K562 (cell line): Measurements from ENCODE around the gene SEC61A1. TPM values are rescaled to one million over a fixed set of nuclear protein-coding genes. Genes with fewer than 3 reads are reported as not detected.

Experiments
- ATAC-seq: fragments of 200-7000 bp; cut with Tn5 transposase; 3 replicates; pipeline ENCODE4 v1.9.1; 2020; ENCODE audit warnings: moderate library complexity
- BruUV-seq: library from RNA; stranded (reverse); fragments of 400-500 nt; replicated peaks from 2 replicates; lab custom pipeline; 2021; lab: Mats Ljungman, UMichigan
- CTCF ChIA-PET: fragments of 300-600 bp; formaldehyde crosslinking; extraction: SDS; loops from one replicate; lab custom pipeline; 2021; ENCODE audit warnings: low intra/inter-chr PET ratio; lab: Yijun Ruan, JAX
- POLR2A ChIA-PET: fragments of 300-600, 350-650 bp; sonication (Branson Sonifier 250); formaldehyde crosslinking; extraction: SDS; loops from one replicate; lab custom pipeline; 2021; ENCODE audit warnings: antibody characterized with exemption, inconsistent platforms; lab: Yijun Ruan, JAX
- DNase-seq, 4 experiments: peaks; one replicate each; pipeline versions ENCODE4 v3.0.0 to v3.0.0-alpha.2; 2011 to 2018; ENCODE audit warnings: low spot score in 3 of 4, mixed read lengths in 3 of 4; ENCODE audit errors: extremely low read depth in 1 of 4
- FAIRE-seq: peaks from 2 replicates; lab custom pipeline; 2011; peaks lifted over from hg19 to GRCh38; lab: Jason Lieb, UNC
- H2AFZ ChIP-seq: 2 replicates; pipeline ENCODE4 v1.6.0; 2011; ENCODE audit warnings: low read depth, low read length, control low read depth, inconsistent platforms
- H3K27ac ChIP-seq: fragments of 200-600 bp; 3 replicates; pipeline ENCODE4 v1.8.0; 2011; ENCODE audit warnings: low read depth, mild to moderate bottlenecking, control low read depth, inconsistent platforms, low read length, moderate library complexity, mixed read lengths; ENCODE audit errors: extremely low read depth
- H3K27me3 ChIP-seq, 2 experiments: fragments of 300-600 bp in 1 of 2; 2 replicates in 1 of 2; 3 replicates in 1 of 2; pipeline versions ENCODE4 v1.6.0 to v1.8.0; 2011; ENCODE audit warnings: inconsistent platforms in 2 of 2, low read length in 2 of 2, mild to moderate bottlenecking in 1 of 2, mixed read lengths in 1 of 2, moderate library complexity in 1 of 2; ENCODE audit not compliant: control insufficient read depth in 2 of 2, insufficient read depth in 2 of 2
- H3K36me3 ChIP-seq: fragments of 300-600 bp; 3 replicates; pipeline ENCODE4 v1.8.0; 2011; ENCODE audit warnings: mild to moderate bottlenecking, low read length, inconsistent platforms; ENCODE audit not compliant: control insufficient read depth, insufficient read depth
- H3K4me1 ChIP-seq, 2 experiments: fragments of 200-600 bp in 1 of 2; replicated peaks in 1 of 2; 2 replicates in 1 of 2; 3 replicates in 1 of 2; pipeline versions ENCODE4 v1.5.1 to v1.8.0; 2011; ENCODE audit warnings: inconsistent platforms in 2 of 2, low read length in 2 of 2, mild to moderate bottlenecking in 1 of 2, mixed read lengths in 1 of 2, moderate library complexity in 1 of 2; ENCODE audit not compliant: control insufficient read depth in 2 of 2, insufficient read depth in 2 of 2
- H3K4me2 ChIP-seq: 2 replicates; pipeline ENCODE4 v1.6.1; 2011; ENCODE audit warnings: low read length, control low read depth, inconsistent platforms, mixed read lengths; ENCODE audit not compliant: insufficient read depth
- H3K4me3 ChIP-seq: fragments of 200-600 bp; sonication (generic), shearing (Covaris generic); 2 replicates; pipeline ENCODE4 v1.5.1; 2016; ENCODE audit warnings: control low read depth, inconsistent platforms
- H3K79me2 ChIP-seq: fragments of 200-600 bp; 3 replicates; pipeline ENCODE4 v1.8.0; 2011; ENCODE audit warnings: low read length, inconsistent platforms; ENCODE audit not compliant: control insufficient read depth, insufficient read depth
- H3K9ac ChIP-seq, 2 experiments: 2 replicates each; pipeline versions ENCODE4 v1.6.0 to v1.6.1; 2011; ENCODE audit warnings: low read depth in 2 of 2, low read length in 2 of 2, control low read depth in 1 of 2, inconsistent platforms in 1 of 2, mild to moderate bottlenecking in 1 of 2, mixed read lengths in 1 of 2; ENCODE audit not compliant: insufficient read depth in 1 of 2
- H3K9me1 ChIP-seq: one replicate; pipeline ENCODE4 v1.6.0; 2011; ENCODE audit warnings: inconsistent platforms, mild to moderate bottlenecking, low read length, moderate library complexity; ENCODE audit not compliant: control insufficient read depth, insufficient read depth
- H3K9me3 ChIP-seq: replicated peaks from 2 replicates; pipeline ENCODE4 v1.5.1; 2011; ENCODE audit warnings: low read depth, low read length, inconsistent platforms; ENCODE audit not compliant: control insufficient read depth, insufficient read depth
- H4K20me1 ChIP-seq: replicated peaks from 2 replicates; pipeline ENCODE4 v1.6.1; 2011; ENCODE audit warnings: low read length, inconsistent platforms, mixed read lengths; ENCODE audit not compliant: control insufficient read depth, insufficient read depth
- PHB2 ChIP-seq: fragments of 450-650 bp; IDR thresholded peaks from 2 replicates; pipeline ENCODE4 v1.6.1; 2017; ENCODE audit warnings: low read depth
- RBM39 ChIP-seq: fragments of 200-400 bp; formaldehyde crosslinking; optimal IDR thresholded peaks from 2 replicates; pipeline ENCODE3; 2018; ENCODE audit warnings: low read depth, low read length
- WGBS: fragments of 100-300 bp; shearing (Covaris generic); methylation state at CpG from one replicate; pipeline ENCODE4 v1.1.6; 2016; ENCODE audit warnings: low coverage, mixed read lengths; ENCODE audit not compliant: insufficient coverage; ENCODE audit errors: missing lambda C conversion rate; 5-methylcytosine and 5-hydroxymethylcytosine counted together
- in situ Hi-C: fragments of 300-500 bp; cut with MboI; formaldehyde crosslinking; loops from 4 replicates; pipeline ENCODE4 v1.15.0; 2018; ENCODE audit warnings: inconsistent platforms, mixed read lengths
- intact Hi-C: fragments of 100-400 bp; cut with micrococcal nuclease; formaldehyde crosslinking; loops from 2 replicates; pipeline ENCODE4 v1.14.2; 2022
- polyA plus RNA-seq, 8 experiments: library from polyadenylated mRNA; depleted of rRNA in 4 of 8; stranded (reverse) in 5 of 8; unstranded in 3 of 8; fragments of >200 nt; fragmentation: Nextera tagmentation in 2 of 8; fragmentation: Illumina TruSeq in 1 of 8; extraction: Ambion mirVana in 2 of 8; extraction: Trizol in 1 of 8; gene quantifications; 2 replicates each; pipeline versions ENCODE4 v1.2.1 to v1.2.3, GENCODE V29; 2011 to 2014; ENCODE audit warnings: inconsistent platforms in 1 of 8, missing spikeins in 1 of 8
- total RNA-seq, 7 experiments: library from RNA; depleted of rRNA in 6 of 7; stranded (reverse); fragments of >200 nt in 6 of 7; fragmentation: Illumina TruSeq in 2 of 7; extraction: Trizol in 2 of 7; gene quantifications; 2 replicates each; pipeline versions ENCODE4 v1.2.1 to v1.2.3, GENCODE V29; 2011 to 2021; ENCODE audit warnings: low replicate concordance in 1 of 7
- TF ChIP-seq, protein P1 (sequence below): fragments of 200-800 bp; sonication (Bioruptor generic); IDR thresholded peaks from 2 replicates; pipeline ENCODE4 v1.6.1; 2017; ENCODE audit warnings: missing genetic modification characterization, missing compliant biosample characterization
- TF ChIP-seq, protein P2 (sequence below), 3 experiments: fragments of 200-800 bp in 1 of 3; fragments of 250-450 bp in 1 of 3; fragments of 450-650 bp in 1 of 3; sonication (Bioruptor Pico) in 1 of 3; sonication (Bioruptor generic) in 1 of 3; formaldehyde crosslinking in 1 of 3; IDR thresholded peaks; 2 replicates each; pipeline versions ENCODE4 v1.6.1 to v1.8.0; 2016 to 2022; ENCODE audit warnings: mild to moderate bottlenecking in 2 of 3, missing genetic modification characterization in 2 of 3, missing compliant biosample characterization in 1 of 3, moderate library complexity in 1 of 3

The SEC61A1 gene
- total and polyA plus RNA-seq, 9 of the 15 experiments (the other 6 are each of a cell fraction or from before 2014, with no cell fraction given): 1.9 to 140 (median 79.1) TPM

DNA sequence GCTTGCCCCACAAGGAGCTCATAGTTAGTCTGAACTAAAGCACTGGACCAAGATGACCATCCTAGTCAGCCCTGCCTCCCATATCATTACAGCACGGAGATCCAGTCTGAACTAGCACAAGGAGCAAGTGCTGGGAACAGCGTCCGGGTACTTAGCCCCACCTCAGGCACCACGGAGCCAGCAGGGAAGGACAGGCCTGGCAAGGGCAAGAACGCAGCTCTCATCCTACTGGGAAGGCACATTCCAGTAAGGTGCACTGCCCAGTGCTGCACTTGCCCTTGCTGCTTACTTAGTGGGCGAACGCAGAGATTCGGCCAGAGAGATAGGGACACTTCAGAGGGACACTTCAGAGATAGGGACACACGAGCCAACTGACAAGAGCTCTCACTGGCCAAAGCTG is 27.6 kb downstream of the SEC61A1 start:
- Histone ChIP-seq H3K4me2 (no peak overlapping the region), H4K20me1 (no peaks in the 10 kb centered on the region), H3K36me3 (peaks cover 70% of the 10 kb centered on the region), H3K27me3 (no peaks in the 10 kb centered on the region), H3K9me1 (peaks cover 3% of the 10 kb centered on the region), H3K9me3 (no peaks in the 10 kb centered on the region), H3K4me3 (no peak overlapping the region), H2AFZ (no peak overlapping the region), H3K79me2 (peaks cover 30% of the 10 kb centered on the region; the same call in 2 of the 3 replicates), H3K27ac (peak overlapping the region; percentile 64; the same call in 1 of the 3 replicates), H3K9ac (no peak overlapping the region), H3K4me1 (peaks cover 40 to 60% of the 10 kb centered on the region in 2 experiments)
- ChIA-PET POLR2A (interaction anchor here (1.0 kb wide), 2 partner anchors 11 to 27 kb away, joined by 5 read pairs; no protein-coding TSS in a partner anchor), CTCF (no interaction called here)
- DNase-seq (no peak), ATAC-seq (no peak), FAIRE-seq (no peak)
- in situ Hi-C loops (no loop called here), intact Hi-C loops (loop anchor here (10.0 kb wide), 1 partner anchor 415 kb away; the partner anchor contains the start of gene GATA2)
- no TSS peak for BruUV-seq
- WGBS: 73% methylated on average over 8 of the region's 9 CpGs
- TF ChIP-seq PHB2: no peak
- TF ChIP-seq, protein P1, sequence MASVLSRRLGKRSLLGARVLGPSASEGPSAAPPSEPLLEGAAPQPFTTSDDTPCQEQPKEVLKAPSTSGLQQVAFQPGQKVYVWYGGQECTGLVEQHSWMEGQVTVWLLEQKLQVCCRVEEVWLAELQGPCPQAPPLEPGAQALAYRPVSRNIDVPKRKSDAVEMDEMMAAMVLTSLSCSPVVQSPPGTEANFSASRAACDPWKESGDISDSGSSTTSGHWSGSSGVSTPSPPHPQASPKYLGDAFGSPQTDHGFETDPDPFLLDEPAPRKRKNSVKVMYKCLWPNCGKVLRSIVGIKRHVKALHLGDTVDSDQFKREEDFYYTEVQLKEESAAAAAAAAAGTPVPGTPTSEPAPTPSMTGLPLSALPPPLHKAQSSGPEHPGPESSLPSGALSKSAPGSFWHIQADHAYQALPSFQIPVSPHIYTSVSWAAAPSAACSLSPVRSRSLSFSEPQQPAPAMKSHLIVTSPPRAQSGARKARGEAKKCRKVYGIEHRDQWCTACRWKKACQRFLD (CRISPR knock-in tag): 0 out of 2 replicates have a peak, but pooled peaks have one; percentile 0
- TF ChIP-seq, protein P2, sequence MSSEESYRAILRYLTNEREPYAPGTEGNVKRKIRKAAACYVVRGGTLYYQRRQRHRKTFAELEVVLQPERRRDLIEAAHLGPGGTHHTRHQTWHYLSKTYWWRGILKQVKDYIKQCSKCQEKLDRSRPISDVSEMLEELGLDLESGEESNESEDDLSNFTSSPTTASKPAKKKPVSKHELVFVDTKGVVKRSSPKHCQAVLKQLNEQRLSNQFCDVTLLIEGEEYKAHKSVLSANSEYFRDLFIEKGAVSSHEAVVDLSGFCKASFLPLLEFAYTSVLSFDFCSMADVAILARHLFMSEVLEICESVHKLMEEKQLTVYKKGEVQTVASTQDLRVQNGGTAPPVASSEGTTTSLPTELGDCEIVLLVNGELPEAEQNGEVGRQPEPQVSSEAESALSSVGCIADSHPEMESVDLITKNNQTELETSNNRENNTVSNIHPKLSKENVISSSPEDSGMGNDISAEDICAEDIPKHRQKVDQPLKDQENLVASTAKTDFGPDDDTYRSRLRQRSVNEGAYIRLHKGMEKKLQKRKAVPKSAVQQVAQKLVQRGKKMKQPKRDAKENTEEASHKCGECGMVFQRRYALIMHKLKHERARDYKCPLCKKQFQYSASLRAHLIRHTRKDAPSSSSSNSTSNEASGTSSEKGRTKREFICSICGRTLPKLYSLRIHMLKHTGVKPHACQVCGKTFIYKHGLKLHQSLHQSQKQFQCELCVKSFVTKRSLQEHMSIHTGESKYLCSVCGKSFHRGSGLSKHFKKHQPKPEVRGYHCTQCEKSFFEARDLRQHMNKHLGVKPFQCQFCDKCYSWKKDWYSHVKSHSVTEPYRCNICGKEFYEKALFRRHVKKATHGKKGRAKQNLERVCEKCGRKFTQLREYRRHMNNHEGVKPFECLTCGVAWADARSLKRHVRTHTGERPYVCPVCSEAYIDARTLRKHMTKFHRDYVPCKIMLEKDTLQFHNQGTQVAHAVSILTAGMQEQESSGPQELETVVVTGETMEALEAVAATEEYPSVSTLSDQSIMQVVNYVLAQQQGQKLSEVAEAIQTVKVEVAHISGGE (CRISPR knock-in tag; IDR thresholded peaks at IDR 0.05): peak in 1 of 3 experiments; percentile 4; a peak in 1 of 6 replicates
- TF ChIP-seq RBM39: no peak
